ENCODE measurements around the gene ENTHD1. TPM values are rescaled to one million over a fixed set of nuclear protein-coding genes. Genes with fewer than 3 reads are reported as not detected.

ENTHD1 gene
- total and polyA plus RNA-seq, 2 donors (not counting 3 experiments of a cell fraction or from before 2014, with no cell fraction given): not detected

GRCh38 chr22:39706376-39707140, 187.0 kb downstream of the ENTHD1 start:
- Histone ChIP-seq H3K27me3 (ENCODE audit: control insufficient read depth in 2 of 2, insufficient read depth in 2 of 2, low read length in 2 of 2) (no peaks in the 10 kb centered on the region), H3K79me2 (ENCODE audit: control insufficient read depth, insufficient read depth, low read length) (no peaks in the 10 kb centered on the region), H4K20me1 (replicated peaks; ENCODE audit: control insufficient read depth, extremely low read depth, insufficient read depth, low read length) (no peaks in the 10 kb centered on the region), H3K27ac (ENCODE audit: insufficient read depth, low read depth, low read length) (no peak overlapping the region), H2AFZ (ENCODE audit: low read depth, low read length) (no peak overlapping the region), H3K9me1 (replicated peaks; ENCODE audit: control insufficient read depth, extremely low read depth, insufficient read depth, low read length) (no peaks in the 10 kb centered on the region), H3K4me1 (ENCODE audit: control insufficient read depth, extremely low read depth, insufficient read depth, low read length) (no peaks in the 10 kb centered on the region), H3K4me2 (ENCODE audit: insufficient read depth, low read length) (no peak overlapping the region), H3K9ac (replicated peaks; ENCODE audit: extremely low read depth, insufficient read depth, low read length) (no peak overlapping the region), H3K4me3 (replicated peaks in 1 of 3; ENCODE audit: insufficient read depth in 1 of 3, low read depth in 1 of 3, low read length in 3 of 3) (no peak overlapping the region), H3K36me3 (ENCODE audit: control insufficient read depth in 2 of 2, extremely low read depth in 1 of 2, insufficient read depth in 2 of 2, low read length in 2 of 2) (no peaks in the 10 kb centered on the region), H3K9me3 (replicated peaks; ENCODE audit: control insufficient read depth, insufficient read depth, low read length) (no peaks in the 10 kb centered on the region)
- dilution Hi-C loops (cut with MboI; ENCODE audit: extremely low pct_ligation_motif_present, low sequenced_read_pairs) (no loop called here), intact Hi-C loops (cut with micrococcal nuclease) (no loop called here)
- DNase-seq (ENCODE audit: low read depth, low spot score) (no peak), FAIRE-seq (no peak)
- no TSS peak for BruUV-seq (replicated peaks)
- CTCF ChIA-PET: interaction anchor here (1.5 to 1.6 kb wide), 2 partner anchors 318 to 319 kb away, joined by 3 to 4 read pairs; no protein-coding TSS in a partner anchor
- TF ChIP-seq POLR2A (IDR thresholded peaks at IDR 0.05; ENCODE audit: low read depth, low read length) (no peak), CTCF (IDR thresholded peaks at IDR 0.05; ENCODE audit: extremely low read depth in 1 of 2, insufficient read depth in 1 of 2, low read depth in 1 of 2, low read length in 2 of 2) (no peak), POLR2AphosphoS5 (IDR thresholded peaks at IDR 0.05; ENCODE audit: insufficient read depth, low read depth, low read length) (no peak), MYC (IDR thresholded peaks at IDR 0.05; ENCODE audit: low read depth, low read length) (no peak), JUN (IDR thresholded peaks at IDR 0.05; ENCODE audit: borderline replicate concordance, insufficient read depth, insufficient read length, low read depth) (no peak), FOS (IDR thresholded peaks at IDR 0.05; ENCODE audit: borderline replicate concordance, insufficient read depth, low read length) (no peak), MAX (IDR thresholded peaks at IDR 0.05; ENCODE audit: insufficient read depth, insufficient read length) (no peak), EZH2 (IDR thresholded peaks at IDR 0.05; ENCODE audit: borderline replicate concordance, low read depth, low read length, severe bottlenecking) (no peak), GATA2 (IDR thresholded peaks at IDR 0.05; ENCODE audit: insufficient read depth, insufficient read length, low read depth, low read length) (no peak)
- POLR2A ChIA-PET: no interaction called here
